Measurements from ENCODE around the gene TRMT112. TPM values are rescaled to one million over a fixed set of nuclear protein-coding genes. Genes with fewer than 3 reads are reported as not detected.

Gene TRMT112
- total and polyA plus RNA-seq, 2 donors (not counting 1 experiment from before 2014, with no cell fraction given): 161 to 248 TPM

GRCh38 chr11:64285885-64286800 is 31.2 kb downstream of the TRMT112 start:
- H3K27ac ChIP-seq (ENCODE audit: insufficient read depth, low read length): peak overlapping the region; percentile 85

DNA sequence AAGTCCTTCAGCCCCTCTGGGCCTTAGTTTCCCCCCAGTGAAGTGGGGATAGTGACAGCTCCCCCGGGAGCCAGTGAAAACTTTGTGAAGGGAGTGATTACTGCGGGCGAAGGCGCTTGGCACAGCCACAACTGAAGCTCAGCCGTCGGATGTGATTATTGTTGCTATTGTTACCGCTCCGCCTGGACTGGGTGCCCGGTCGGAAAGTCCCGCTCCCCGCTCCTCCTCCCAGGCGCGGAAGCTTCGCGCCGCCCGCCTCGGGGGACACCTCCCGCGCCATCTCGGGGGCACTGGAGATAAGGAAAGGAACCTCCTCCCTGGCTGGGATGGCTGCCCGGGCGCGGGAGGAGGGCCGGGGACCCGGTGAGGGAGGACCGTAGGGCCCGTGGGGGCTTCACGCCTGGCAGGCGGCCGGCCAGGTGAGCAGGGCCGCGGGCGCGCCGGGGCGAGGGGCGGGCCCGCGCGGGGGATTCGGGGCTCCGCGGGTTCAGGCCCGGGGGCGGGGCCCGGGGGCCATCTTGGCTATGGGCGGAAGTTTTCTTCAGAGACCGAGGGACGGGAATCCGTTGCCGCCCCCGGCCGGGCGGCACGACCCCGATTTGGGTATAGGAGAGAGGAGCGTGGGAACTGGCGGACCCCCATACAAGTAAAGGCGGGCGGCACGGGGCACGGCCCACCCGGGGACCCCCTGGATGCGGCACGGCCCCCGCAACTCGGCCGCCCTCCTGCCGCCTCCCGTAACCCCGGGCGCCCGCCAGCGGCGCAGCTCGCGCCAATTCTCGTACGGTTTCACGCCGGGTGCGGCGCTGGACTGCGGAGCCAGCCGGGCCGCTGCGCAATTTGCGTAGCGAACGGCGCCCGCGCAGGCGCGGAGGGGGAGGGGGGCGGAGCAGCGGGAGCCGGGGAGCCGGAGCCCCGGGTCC is 32.1 kb downstream of the TRMT112 start, which contains the start of gene GPR137:
Gene GPR137 (plus strand): TSS at position 887 of the 923 bp plus-strand sequence. CDS start 677 bp downstream, outside the sequence.
- H3K79me2 ChIP-seq (ENCODE audit: control insufficient read depth, insufficient read depth, low read length): peaks cover 4% of the 10 kb centered on the region

More at GRCh38 chr11:64285885-64286800, 31.2 kb downstream of the TRMT112 start:
- no peak for DNase-seq (ENCODE audit: low read depth in 2 of 2)
- Histone ChIP-seq H3K27me3 (ENCODE audit: control insufficient read depth, insufficient read depth, low read length) (peaks cover 7% of the 10 kb centered on the region), H3K4me1 (ENCODE audit: control insufficient read depth, extremely low read depth, insufficient read depth, low read length) (peaks cover 7% of the 10 kb centered on the region), H3K36me3 (ENCODE audit: control insufficient read depth, insufficient read depth, low read length) (peaks cover 3% of the 10 kb centered on the region), H3K4me2 (ENCODE audit: extremely low read depth, insufficient read depth, low read length) (peak overlapping the region; percentile 86), H3K9ac (ENCODE audit: insufficient read depth, low read length) (peak overlapping the region; percentile 85), H3K4me3 (replicated peaks in 1 of 4; ENCODE audit: control extremely low read depth in 1 of 4, insufficient read depth in 1 of 4, low read depth in 3 of 4, low read length in 4 of 4) (peak overlapping the region; percentile 49 to 85 (median 68)), H2AFZ (ENCODE audit: low read length) (peak overlapping the region; percentile 34), H3K9me3 (ENCODE audit: control insufficient read depth, insufficient read depth, low read depth, low read length) (no peaks in the 10 kb centered on the region), H3K79me2 (ENCODE audit: control insufficient read depth, insufficient read depth, low read length) (peaks cover 4% of the 10 kb centered on the region), H4K20me1 (ENCODE audit: control insufficient read depth, extremely low read depth, insufficient read depth, low read length) (no peaks in the 10 kb centered on the region)
- TF ChIP-seq, protein P1, sequence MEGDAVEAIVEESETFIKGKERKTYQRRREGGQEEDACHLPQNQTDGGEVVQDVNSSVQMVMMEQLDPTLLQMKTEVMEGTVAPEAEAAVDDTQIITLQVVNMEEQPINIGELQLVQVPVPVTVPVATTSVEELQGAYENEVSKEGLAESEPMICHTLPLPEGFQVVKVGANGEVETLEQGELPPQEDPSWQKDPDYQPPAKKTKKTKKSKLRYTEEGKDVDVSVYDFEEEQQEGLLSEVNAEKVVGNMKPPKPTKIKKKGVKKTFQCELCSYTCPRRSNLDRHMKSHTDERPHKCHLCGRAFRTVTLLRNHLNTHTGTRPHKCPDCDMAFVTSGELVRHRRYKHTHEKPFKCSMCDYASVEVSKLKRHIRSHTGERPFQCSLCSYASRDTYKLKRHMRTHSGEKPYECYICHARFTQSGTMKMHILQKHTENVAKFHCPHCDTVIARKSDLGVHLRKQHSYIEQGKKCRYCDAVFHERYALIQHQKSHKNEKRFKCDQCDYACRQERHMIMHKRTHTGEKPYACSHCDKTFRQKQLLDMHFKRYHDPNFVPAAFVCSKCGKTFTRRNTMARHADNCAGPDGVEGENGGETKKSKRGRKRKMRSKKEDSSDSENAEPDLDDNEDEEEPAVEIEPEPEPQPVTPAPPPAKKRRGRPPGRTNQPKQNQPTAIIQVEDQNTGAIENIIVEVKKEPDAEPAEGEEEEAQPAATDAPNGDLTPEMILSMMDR (conservative IDR thresholded peaks at IDR 0.05 in 1 of 2, IDR thresholded peaks at IDR 0.05 in 1 of 2; ENCODE audit: low read depth in 1 of 2, low read length in 2 of 2): no peak
- TF ChIP-seq EZH2 (IDR thresholded peaks at IDR 0.05; ENCODE audit: low read length, missing control alignments): no peak

More for the DNA sequence above, 32.1 kb downstream of the TRMT112 start, which contains the start of gene GPR137:
- H3K4me2 ChIP-seq (ENCODE audit: extremely low read depth, insufficient read depth, low read length): peak within 1 kb of the TSS; percentile 98
- H3K27me3 ChIP-seq (ENCODE audit: control insufficient read depth, insufficient read depth, low read length): no peaks in the 10 kb centered on the region
- H3K27ac ChIP-seq (ENCODE audit: insufficient read depth, low read length): peak within 1 kb of the TSS; percentile 85
- peak within 1 kb of the TSS; percentile 77 for H2AFZ ChIP-seq (ENCODE audit: low read length)
- TF ChIP-seq, protein P1 (conservative IDR thresholded peaks at IDR 0.05 in 1 of 2, IDR thresholded peaks at IDR 0.05 in 1 of 2; ENCODE audit: low read depth in 1 of 2, low read length in 2 of 2): no peak
- no peak for TF ChIP-seq EZH2 (IDR thresholded peaks at IDR 0.05; ENCODE audit: low read length, missing control alignments)
- H3K36me3 ChIP-seq (ENCODE audit: control insufficient read depth, insufficient read depth, low read length): peaks cover 3% of the 10 kb centered on the region
- no peaks in the 10 kb centered on the region for H4K20me1 ChIP-seq (ENCODE audit: control insufficient read depth, extremely low read depth, insufficient read depth, low read length)
- no peaks in the 10 kb centered on the region for H3K9me3 ChIP-seq (ENCODE audit: control insufficient read depth, insufficient read depth, low read depth, low read length)
- peak within 1 kb of the TSS; percentile 85 for H3K9ac ChIP-seq (ENCODE audit: insufficient read depth, low read length)
- peak; percentile 61 to 63 for DNase-seq (ENCODE audit: low read depth in 2 of 2)
- peak within 1 kb of the TSS; percentile 66 to 85 (median 76) for H3K4me3 ChIP-seq (replicated peaks in 1 of 4; ENCODE audit: control extremely low read depth in 1 of 4, insufficient read depth in 1 of 4, low read depth in 3 of 4, low read length in 4 of 4)
- peaks cover 7% of the 10 kb centered on the region for H3K4me1 ChIP-seq (ENCODE audit: control insufficient read depth, extremely low read depth, insufficient read depth, low read length)
